Trophoblast cell (in vitro differentiated cells and primary cell): Measurements from ENCODE around the gene EXOC3.

Experiments
- DNase-seq, 2 donors: peaks; one replicate each; pipeline ENCODE4 v3.0.0-alpha.2; 2016
- H2AFZ ChIP-seq: 2 replicates; pipeline ENCODE4 v1.6.1; 2013; ENCODE audit warnings: low read length, moderate library complexity, mild to moderate bottlenecking; ENCODE audit not compliant: insufficient read depth, poor library complexity
- H2AK5ac ChIP-seq: 2 replicates; pipeline ENCODE4 v1.6.1; 2013; ENCODE audit warnings: mild to moderate bottlenecking, low read length
- H2BK120ac ChIP-seq: 2 replicates; pipeline ENCODE4 v1.6.1; 2013; ENCODE audit warnings: low read length, mild to moderate bottlenecking, moderate library complexity; ENCODE audit not compliant: insufficient read depth, poor library complexity
- H2BK12ac ChIP-seq: 2 replicates; pipeline ENCODE4 v1.6.1; 2013; ENCODE audit warnings: mild to moderate bottlenecking, low read length, moderate library complexity
- H2BK5ac ChIP-seq: 2 replicates; pipeline ENCODE4 v1.6.1; 2013; ENCODE audit warnings: low read length, low read depth, moderate library complexity, mild to moderate bottlenecking; ENCODE audit not compliant: poor library complexity
- H3K14ac ChIP-seq: 2 replicates; pipeline ENCODE4 v1.6.1; 2013; ENCODE audit warnings: mild to moderate bottlenecking, low read length
- H3K18ac ChIP-seq: 2 replicates; pipeline ENCODE4 v1.6.1; 2013; ENCODE audit warnings: mild to moderate bottlenecking, low read length
- H3K23ac ChIP-seq: 2 replicates; pipeline ENCODE4 v1.6.1; 2013; ENCODE audit warnings: low read length
- H3K27ac ChIP-seq: 2 replicates; pipeline ENCODE4 v1.5.1; 2013; ENCODE audit warnings: low read depth, mild to moderate bottlenecking, inconsistent platforms, low read length, moderate library complexity
- H3K27me3 ChIP-seq: 2 replicates; pipeline ENCODE4 v1.6.1; 2013; ENCODE audit warnings: inconsistent platforms, mild to moderate bottlenecking, low read length, moderate library complexity; ENCODE audit not compliant: insufficient read depth
- H3K36me3 ChIP-seq, 2 experiments: 1 replicate in 1 of 2; 2 replicates in 1 of 2; pipeline ENCODE4 v1.6.1; 2013; ENCODE audit warnings: low read length in 2 of 2, mild to moderate bottlenecking in 2 of 2, moderate library complexity in 1 of 2; ENCODE audit not compliant: insufficient read depth in 2 of 2, control insufficient read depth in 1 of 2
- H3K4ac ChIP-seq: 2 replicates; pipeline ENCODE4 v1.6.1; 2013; ENCODE audit warnings: low read depth, mild to moderate bottlenecking, low read length, moderate library complexity
- H3K4me1 ChIP-seq, 2 experiments: 1 replicate in 1 of 2; 2 replicates in 1 of 2; pipeline ENCODE4 v1.6.1; 2013; ENCODE audit warnings: low read length in 2 of 2, mild to moderate bottlenecking in 2 of 2, moderate library complexity in 1 of 2; ENCODE audit not compliant: insufficient read depth in 2 of 2, control insufficient read depth in 1 of 2
- H3K4me2 ChIP-seq: 2 replicates; pipeline ENCODE4 v1.6.1; 2013; ENCODE audit warnings: inconsistent platforms, mild to moderate bottlenecking, low read length, moderate library complexity
- H3K4me3 ChIP-seq: 2 replicates; pipeline ENCODE4 v1.5.1; 2013; ENCODE audit warnings: mild to moderate bottlenecking, low read depth, low read length, inconsistent platforms
- H3K79me1 ChIP-seq: one replicate; pipeline ENCODE4 v1.6.1; 2013; ENCODE audit warnings: low read length
- H3K79me2 ChIP-seq: 2 replicates; pipeline ENCODE4 v1.6.1; 2013; ENCODE audit warnings: low read length, mild to moderate bottlenecking; ENCODE audit not compliant: control insufficient read depth, insufficient read depth, poor library complexity
- H3K9ac ChIP-seq: 2 replicates; pipeline ENCODE4 v1.6.1; 2013; ENCODE audit warnings: mild to moderate bottlenecking, low read length
- H3K9me3 ChIP-seq: 2 replicates; pipeline ENCODE4 v1.6.1; 2013; ENCODE audit warnings: low read depth, mild to moderate bottlenecking, control low read depth, inconsistent platforms, low read length; ENCODE audit not compliant: insufficient read depth
- H4K12ac ChIP-seq: 2 replicates; pipeline ENCODE4 v1.6.1; 2013; ENCODE audit warnings: low read depth, mild to moderate bottlenecking, low read length, moderate library complexity
- H4K8ac ChIP-seq: 2 replicates; pipeline ENCODE4 v1.6.1; 2013; ENCODE audit warnings: low read depth, mild to moderate bottlenecking, low read length, moderate library complexity
- H4K91ac ChIP-seq: one replicate; pipeline ENCODE4 v1.6.1; 2013; ENCODE audit warnings: low read depth, mild to moderate bottlenecking, low read length, moderate library complexity
- WGBS: extraction: QIAGEN DNeasy Blood & Tissue Kit; methylation state at CpG from one replicate; pipeline ENCODE4 v1.1.7; 2013; ENCODE audit warnings: missing lambda C conversion rate; ENCODE audit not compliant: insufficient read length, insufficient coverage; ENCODE audit errors: extremely low coverage; 5-methylcytosine and 5-hydroxymethylcytosine counted together

The EXOC3 gene

DNA sequence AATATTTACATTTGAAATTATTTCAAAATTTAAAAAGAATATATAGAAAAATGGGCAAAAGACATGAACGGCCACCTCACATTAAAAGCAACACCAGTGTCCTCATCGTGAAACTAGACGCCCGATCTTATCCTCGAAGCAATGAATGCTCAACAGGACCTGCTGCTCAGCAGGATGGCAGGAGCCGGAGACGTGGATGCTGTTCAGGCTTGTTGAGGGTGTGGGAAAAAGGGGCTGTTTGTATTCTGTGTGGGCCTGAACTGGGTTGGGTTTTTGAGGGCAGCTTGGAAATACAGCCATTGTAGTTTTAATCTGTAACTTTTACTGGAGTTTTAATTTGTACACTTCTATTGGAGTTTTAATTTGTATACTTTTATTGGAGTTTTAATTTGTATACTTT is 20.3 kb downstream of the EXOC3 start:
- H2AFZ ChIP-seq = no peak overlapping the region
- H3K4me3 ChIP-seq = no peak overlapping the region
- no peak overlapping the region for H3K14ac ChIP-seq
- no peaks in the 10 kb centered on the region for H3K27me3 ChIP-seq
- no peak overlapping the region for H4K91ac ChIP-seq
- H2BK5ac ChIP-seq = no peak overlapping the region
- H3K4me2 ChIP-seq = no peak overlapping the region
- no peak overlapping the region for H2AK5ac ChIP-seq
- H3K18ac ChIP-seq = no peak overlapping the region
- no peak overlapping the region for H3K4ac ChIP-seq
- H3K36me3 ChIP-seq = peaks cover 51 to 62% of the 10 kb centered on the region in 2 experiments
- no peak overlapping the region for H3K9ac ChIP-seq
- WGBS = no CpG with 5 or more reads among the region's 7 CpGs
- H3K23ac ChIP-seq = no peak overlapping the region
- DNase-seq = no peak
- no peak overlapping the region for H4K8ac ChIP-seq
- H2BK12ac ChIP-seq = no peak overlapping the region
- no peak overlapping the region for H2BK120ac ChIP-seq
- no peak overlapping the region for H4K12ac ChIP-seq
- H3K9me3 ChIP-seq = no peaks in the 10 kb centered on the region
- no peaks in the 10 kb centered on the region for H3K79me2 ChIP-seq
- peaks cover 2 to 6% of the 10 kb centered on the region in 2 experiments for H3K4me1 ChIP-seq
- no peaks in the 10 kb centered on the region for H3K79me1 ChIP-seq
- H3K27ac ChIP-seq = no peak overlapping the region

DNA sequence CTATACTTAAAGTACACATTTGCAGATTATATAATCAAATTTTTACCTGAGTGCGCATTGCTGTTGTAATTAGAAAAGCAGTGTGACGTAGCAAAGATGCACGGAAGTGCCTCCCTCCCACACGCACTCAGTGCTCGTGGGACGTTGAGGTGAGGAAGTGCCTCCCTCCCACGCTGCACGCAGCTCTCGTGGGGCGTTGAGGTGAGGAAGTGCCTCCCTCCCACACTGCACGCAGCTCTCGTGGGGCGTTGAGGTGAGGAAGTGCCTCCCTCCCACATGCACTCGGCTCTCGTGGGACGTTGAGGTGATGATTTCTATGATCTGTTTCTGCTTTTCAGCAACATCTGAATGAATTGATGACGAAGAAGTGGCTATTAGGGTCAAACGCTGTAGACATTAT is 21.0 kb downstream of the EXOC3 start:
- no peaks in the 10 kb centered on the region for H3K27me3 ChIP-seq
- H3K23ac ChIP-seq = no peak overlapping the region
- no peak overlapping the region for H3K14ac ChIP-seq
- no peak overlapping the region for H2BK5ac ChIP-seq
- H4K8ac ChIP-seq = no peak overlapping the region
- no peak overlapping the region for H3K4me3 ChIP-seq
- no peak overlapping the region for H4K91ac ChIP-seq
- no CpG with 5 or more reads among the region's 18 CpGs for WGBS
- peaks cover 48 to 56% of the 10 kb centered on the region in 2 experiments for H3K36me3 ChIP-seq
- H3K27ac ChIP-seq = no peak overlapping the region
- H3K4me2 ChIP-seq = no peak overlapping the region
- H2AK5ac ChIP-seq = no peak overlapping the region
- H3K4ac ChIP-seq = no peak overlapping the region
- H2BK12ac ChIP-seq = no peak overlapping the region
- H3K79me2 ChIP-seq = no peaks in the 10 kb centered on the region
- H3K9me3 ChIP-seq = no peaks in the 10 kb centered on the region
- H4K12ac ChIP-seq = no peak overlapping the region
- DNase-seq = no peak
- no peak overlapping the region for H2BK120ac ChIP-seq
- no peak overlapping the region for H2AFZ ChIP-seq
- H3K4me1 ChIP-seq = no peaks in the 10 kb centered on the region
- H3K79me1 ChIP-seq = no peaks in the 10 kb centered on the region
- no peak overlapping the region for H3K18ac ChIP-seq
- no peak overlapping the region for H3K9ac ChIP-seq

DNA sequence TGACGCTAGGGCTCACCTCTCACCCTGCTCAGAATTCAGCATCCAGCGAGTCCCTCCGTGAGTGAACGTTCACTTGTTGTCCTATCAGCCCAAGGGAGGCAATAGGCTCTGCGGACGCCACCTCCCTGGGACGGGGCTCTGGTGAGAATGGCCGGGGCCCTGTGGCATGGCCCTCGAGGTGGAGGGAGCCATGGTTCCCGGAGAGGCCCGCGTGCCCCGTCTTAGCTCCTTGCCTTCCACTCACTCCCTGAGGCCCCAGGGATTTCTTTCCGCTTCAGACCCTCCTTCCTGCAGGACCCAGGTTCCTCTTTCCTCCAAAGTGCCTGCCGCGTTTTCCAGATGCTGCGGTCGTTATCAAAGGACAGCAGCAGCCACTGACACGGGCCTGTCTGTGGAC is 21.5 kb downstream of the EXOC3 start:
- H2AFZ ChIP-seq = no peak overlapping the region
- H3K4me1 ChIP-seq = no peaks in the 10 kb centered on the region
- H3K14ac ChIP-seq = no peak overlapping the region
- H3K79me1 ChIP-seq = no peaks in the 10 kb centered on the region
- H3K36me3 ChIP-seq = peaks cover 47 to 55% of the 10 kb centered on the region in 2 experiments
- no peaks in the 10 kb centered on the region for H3K27me3 ChIP-seq
- H3K4ac ChIP-seq = no peak overlapping the region
- H3K9me3 ChIP-seq = no peaks in the 10 kb centered on the region
- no peak overlapping the region for H3K27ac ChIP-seq
- no peak overlapping the region for H4K12ac ChIP-seq
- no peak overlapping the region for H2AK5ac ChIP-seq
- no peak overlapping the region for H4K8ac ChIP-seq
- no CpG with 5 or more reads among the region's 19 CpGs for WGBS
- H3K79me2 ChIP-seq = no peaks in the 10 kb centered on the region
- H2BK5ac ChIP-seq = no peak overlapping the region
- no peak overlapping the region for H3K4me3 ChIP-seq
- H3K18ac ChIP-seq = no peak overlapping the region
- DNase-seq = no peak
- no peak overlapping the region for H3K4me2 ChIP-seq
- H4K91ac ChIP-seq = no peak overlapping the region
- no peak overlapping the region for H2BK12ac ChIP-seq
- no peak overlapping the region for H3K23ac ChIP-seq
- H2BK120ac ChIP-seq = no peak overlapping the region
- H3K9ac ChIP-seq = no peak overlapping the region

DNA sequence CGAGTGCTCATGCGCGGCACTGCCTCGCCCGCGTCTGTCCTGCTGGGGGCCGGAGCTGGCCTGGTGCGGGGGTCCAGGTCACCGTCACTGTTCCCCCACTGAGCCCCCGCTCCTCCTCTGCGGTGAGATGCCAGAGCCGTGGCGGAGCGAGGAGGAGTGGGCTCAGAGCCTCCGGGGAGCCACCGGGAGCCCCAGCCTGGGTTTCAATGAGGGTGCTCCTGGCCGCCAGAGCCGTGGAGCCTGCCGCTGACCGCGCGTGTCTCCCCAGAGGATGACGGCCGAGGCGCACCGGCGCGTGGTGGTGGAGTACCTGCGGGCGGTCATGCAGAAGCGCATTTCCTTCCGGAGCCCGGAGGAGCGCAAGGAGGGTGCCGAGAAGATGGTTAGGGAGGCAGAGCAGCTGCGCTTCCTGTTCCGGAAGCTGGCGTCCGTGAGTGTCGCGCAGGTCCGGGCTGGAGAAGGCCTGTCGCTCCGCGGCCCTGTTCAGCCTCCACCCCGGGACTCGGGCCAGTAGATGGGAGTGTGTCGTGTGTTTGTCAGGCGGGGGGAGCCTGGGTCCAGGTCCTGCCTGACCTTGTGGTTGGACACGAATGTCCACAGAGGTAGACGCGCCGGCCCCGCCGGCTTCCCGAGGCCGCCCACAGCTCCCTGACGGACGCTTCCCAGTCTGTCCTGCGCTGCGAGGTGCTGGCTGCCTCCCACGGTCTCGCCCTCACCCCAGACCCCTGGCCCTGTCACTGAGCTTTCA is 22.0 kb downstream of the EXOC3 start:
- Histone ChIP-seq H3K14ac (no peak overlapping the region), H2BK5ac (no peak overlapping the region), H3K36me3 (peaks cover 41 to 51% of the 10 kb centered on the region in 2 experiments), H2AK5ac (no peak overlapping the region), H3K4me2 (no peak overlapping the region), H4K12ac (no peak overlapping the region), H3K9me3 (no peaks in the 10 kb centered on the region), H3K23ac (no peak overlapping the region), H3K4ac (no peak overlapping the region), H2AFZ (no peak overlapping the region), H4K8ac (no peak overlapping the region), H3K18ac (no peak overlapping the region), H2BK12ac (no peak overlapping the region), H3K27me3 (no peaks in the 10 kb centered on the region), H3K4me3 (no peak overlapping the region), H3K79me1 (no peaks in the 10 kb centered on the region), H3K27ac (no peak overlapping the region), H2BK120ac (no peak overlapping the region), H3K79me2 (no peaks in the 10 kb centered on the region), H3K9ac (no peak overlapping the region), H4K91ac (no peak overlapping the region), H3K4me1 (no peaks in the 10 kb centered on the region)
- no CpG with 5 or more reads among the region's 63 CpGs for WGBS
- DNase-seq = no peak
